Erythroblast (primary cell): ENCODE data around the gene KIRREL1.

Source experiments
- GATA1 ChIP-seq: IDR thresholded peaks from 2 replicates; pipeline ENCODE4 v1.6.1; 2011; ENCODE audit warnings: low read depth, mild to moderate bottlenecking, control low read depth, low read length, moderate library complexity
- POLR2A ChIP-seq: IDR thresholded peaks from 2 replicates; pipeline ENCODE4 v1.6.1; 2011; ENCODE audit warnings: mild to moderate bottlenecking, low read length

DNA sequence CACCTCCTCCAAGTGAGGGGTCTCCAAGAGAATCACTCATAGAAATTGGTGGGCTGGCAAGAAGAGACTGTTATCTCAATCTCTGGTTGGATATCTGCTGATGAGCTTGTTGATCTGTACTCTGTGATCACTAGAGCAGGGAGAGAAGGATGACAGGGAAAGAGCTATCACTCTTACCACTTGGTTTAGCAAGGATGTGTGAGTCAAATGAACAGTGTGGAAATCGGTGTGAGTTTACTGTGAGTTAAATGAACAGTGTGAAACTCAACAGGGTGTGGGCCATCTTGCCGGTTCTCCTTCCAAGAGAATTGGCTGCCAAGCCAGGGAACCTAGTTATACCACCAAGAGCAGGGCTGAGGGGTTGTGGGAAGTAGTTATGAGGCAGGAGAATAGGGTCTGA, 154.0 kb downstream of the KIRREL1 start:
- TF ChIP-seq POLR2A (no peak), GATA1 (no peak)
